ENCODE data around the gene CEP57L1. TPM values are rescaled to one million over a fixed set of nuclear protein-coding genes. Genes with fewer than 3 reads are reported as not detected.

Gene CEP57L1
- total and polyA plus RNA-seq, 11 donors: 5.9 to 13.8 (median 9.5) TPM

- no peak overlapping the region for H3K4me3 ChIP-seq
- DNase-seq (no peak), ATAC-seq (no peak)
- H3K9me3 ChIP-seq: no peaks in the 10 kb centered on the region
- no peaks in the 10 kb centered on the region for H3K36me3 ChIP-seq
- 56 to 74% (median 69%) methylated on average over 1 of the region's 1 CpG for WGBS, 4 donors
- peaks cover 0 to 7% (median 0%) of the 10 kb centered on the region in 12 donors for H3K4me1 ChIP-seq
- no peak for TF ChIP-seq CTCF (IDR thresholded peaks at IDR 0.05)
- no peak for TF ChIP-seq POLR2A (IDR thresholded peaks at IDR 0.05)
- intact Hi-C loops (cut with DNase I): no loop called here
- H3K27ac ChIP-seq: no peak overlapping the region
- H3K27me3 ChIP-seq: peaks cover 0 to 4% (median 0%) of the 10 kb centered on the region in 9 donors
Measured at GRCh38 chr6:109179507-109179906, 84.2 kb downstream of the CEP57L1 start.

GRCh38 chr6:109182578-109182977 is 87.3 kb downstream of the CEP57L1 start:
- Histone ChIP-seq H3K4me1 (peaks cover 0 to 7% (median 0%) of the 10 kb centered on the region in 12 donors), H3K27me3 (peaks cover 0 to 4% (median 0%) of the 10 kb centered on the region in 9 donors), H3K27ac (no peak overlapping the region), H3K4me3 (no peak overlapping the region), H3K36me3 (no peaks in the 10 kb centered on the region), H3K9me3 (no peaks in the 10 kb centered on the region)
- intact Hi-C loops (cut with DNase I): no loop called here
- ATAC-seq (peak in 3 of 4 donors; percentile 54 to 70 (median 67)), DNase-seq (peak in 1 of 5 donors; percentile 32)
- TF ChIP-seq POLR2A (IDR thresholded peaks at IDR 0.05) (no peak), CTCF (IDR thresholded peaks at IDR 0.05) (no peak)
- 13 to 26% (median 21%) methylated on average over 2 of the region's 2 CpGs for WGBS, 4 donors

- no peak overlapping the region for H3K27ac ChIP-seq
- H3K36me3 ChIP-seq: no peaks in the 10 kb centered on the region
- peaks cover 0 to 4% (median 0%) of the 10 kb centered on the region in 9 donors for H3K27me3 ChIP-seq
- no peak for ATAC-seq
- intact Hi-C loops (cut with DNase I): no loop called here
- no peak overlapping the region for H3K4me3 ChIP-seq
- H3K9me3 ChIP-seq: no peaks in the 10 kb centered on the region
- TF ChIP-seq CTCF (IDR thresholded peaks at IDR 0.05) (no peak), POLR2A (IDR thresholded peaks at IDR 0.05) (no peak)
- no peak for DNase-seq
- WGBS, 4 donors: 18 to 66% (median 31%) methylated on average over 2 of the region's 2 CpGs
- peaks cover 0 to 7% (median 0%) of the 10 kb centered on the region in 12 donors for H3K4me1 ChIP-seq
Measured at GRCh38 chr6:109183109-109183650, 87.9 kb downstream of the CEP57L1 start.

- 56 to 77% (median 68%) methylated on average over 3 of the region's 3 CpGs for WGBS, 4 donors
- intact Hi-C loops (cut with DNase I): loop anchor here in 1 of 10 donors (5.0 kb wide), 1 partner anchor 198 kb away; the partner anchor contains the start of gene CD164
- DNase-seq: no peak
- Histone ChIP-seq H3K4me1 (peaks cover 0 to 7% (median 0%) of the 10 kb centered on the region in 12 donors), H3K36me3 (no peaks in the 10 kb centered on the region), H3K27ac (no peak overlapping the region), H3K9me3 (no peaks in the 10 kb centered on the region), H3K27me3 (peaks cover 0 to 4% (median 0%) of the 10 kb centered on the region in 9 donors), H3K4me3 (no peak overlapping the region)
- ATAC-seq: no peak
- TF ChIP-seq POLR2A (IDR thresholded peaks at IDR 0.05): no peak
Measured at GRCh38 chr6:109184638-109185037, 89.3 kb downstream of the CEP57L1 start.
